ENCODE measurements around the gene USP49.
"Not testable (repeated sequence)": the region's sequence is repeated elsewhere in the genome, so short reads cannot be mapped to it uniquely, and the experiment has no call there.

Gene USP49

DNA sequence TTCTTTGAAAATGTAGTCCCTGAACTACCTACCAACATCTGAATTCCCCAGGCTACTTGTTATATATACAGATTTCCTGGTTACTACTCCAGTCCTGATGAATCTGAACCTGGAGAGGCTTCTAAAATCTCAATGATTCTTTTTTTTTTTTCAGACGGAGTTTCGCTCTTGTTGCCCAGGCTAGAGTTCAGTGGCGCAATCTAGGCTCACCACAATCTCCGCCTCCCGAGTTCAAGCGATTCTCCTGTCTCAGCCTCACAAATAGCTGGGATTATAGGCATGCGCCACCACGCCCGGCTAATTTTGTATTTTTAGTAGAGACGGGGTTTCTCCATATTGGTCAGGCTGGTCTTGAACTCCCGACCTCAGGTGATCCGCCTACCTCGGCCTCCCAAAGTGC is 83.2 kb downstream of the USP49 start:
- not testable (repeated sequence) for H3K4me3 ChIP-seq (ENCODE audit: low read depth, low read length); H3K27ac ChIP-seq (ENCODE audit: low read depth, low read length); H3K36me3 ChIP-seq (ENCODE audit: control insufficient read depth, insufficient read depth, low read length); H3K4me1 ChIP-seq (ENCODE audit: control insufficient read depth, insufficient read depth, low read length); H3K9ac ChIP-seq (ENCODE audit: low read depth, low read length); H3K27me3 ChIP-seq (ENCODE audit: control insufficient read depth, insufficient read depth, low read length); H3K9me3 ChIP-seq (ENCODE audit: control insufficient read depth, insufficient read depth, low read length)

DNA sequence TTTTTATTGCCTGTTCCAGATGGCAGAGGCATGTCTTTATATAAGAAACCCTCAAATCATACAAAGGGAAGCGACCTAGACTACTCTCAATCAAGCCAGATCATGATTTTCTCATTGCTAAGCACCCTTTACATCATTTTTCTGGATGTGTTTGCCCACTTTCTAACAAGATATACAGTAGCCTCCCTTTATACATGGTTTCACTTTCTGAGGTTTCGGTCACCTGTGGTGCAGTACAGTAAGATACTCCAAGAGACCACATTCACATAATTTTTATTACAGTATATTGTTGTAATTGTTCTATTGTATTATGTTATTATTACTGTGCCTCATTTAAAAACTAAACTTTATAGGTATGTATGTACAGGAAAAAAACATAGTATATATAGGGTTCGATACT is 84.1 kb downstream of the USP49 start:
- no peaks in the 10 kb centered on the region for H3K4me1 ChIP-seq (ENCODE audit: control insufficient read depth, insufficient read depth, low read length)
- H3K9ac ChIP-seq (ENCODE audit: low read depth, low read length) = no peak overlapping the region
- H3K4me3 ChIP-seq (ENCODE audit: low read depth, low read length) = no peak overlapping the region
- H3K36me3 ChIP-seq (ENCODE audit: control insufficient read depth, insufficient read depth, low read length) = peaks cover 5% of the 10 kb centered on the region; the same call in 1 of the 2 replicates
- no peaks in the 10 kb centered on the region for H3K27me3 ChIP-seq (ENCODE audit: control insufficient read depth, insufficient read depth, low read length)
- no peak overlapping the region for H3K27ac ChIP-seq (ENCODE audit: low read depth, low read length)
- no peaks in the 10 kb centered on the region for H3K9me3 ChIP-seq (ENCODE audit: control insufficient read depth, insufficient read depth, low read length)

- H3K4me3 ChIP-seq (ENCODE audit: low read depth, low read length) = no peak overlapping the region
- no peaks in the 10 kb centered on the region for H3K27me3 ChIP-seq (ENCODE audit: control insufficient read depth, insufficient read depth, low read length)
- H3K4me1 ChIP-seq (ENCODE audit: control insufficient read depth, insufficient read depth, low read length) = no peaks in the 10 kb centered on the region
- H3K9me3 ChIP-seq (ENCODE audit: control insufficient read depth, insufficient read depth, low read length) = no peaks in the 10 kb centered on the region
- peaks cover 19% of the 10 kb centered on the region for H3K36me3 ChIP-seq (ENCODE audit: control insufficient read depth, insufficient read depth, low read length)
- H3K27ac ChIP-seq (ENCODE audit: low read depth, low read length) = no peak overlapping the region
- H3K9ac ChIP-seq (ENCODE audit: low read depth, low read length) = no peak overlapping the region
These were observed 89.1 kb downstream of the USP49 start for GRCh38 chr6:41805830-41806774.

DNA sequence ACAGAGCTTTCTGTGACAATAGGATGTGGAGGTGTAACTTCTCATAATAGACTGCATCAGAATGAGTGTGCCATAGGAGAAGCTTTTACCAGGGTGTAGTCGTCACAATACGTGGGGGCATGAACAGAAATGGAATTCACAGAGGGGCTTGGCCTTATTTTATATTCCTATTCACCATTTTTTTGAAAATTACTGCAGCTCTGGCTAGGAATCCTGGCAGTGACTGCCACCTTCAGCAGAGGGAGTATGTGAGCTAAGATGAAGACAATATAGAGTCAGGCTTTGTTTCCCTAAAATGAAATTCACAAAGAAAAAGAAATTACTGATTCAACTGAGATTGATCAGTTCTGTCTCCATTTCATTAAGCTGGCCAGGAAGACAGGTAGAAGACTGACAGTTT is 93.8 kb downstream of the USP49 start:
- no peaks in the 10 kb centered on the region for H3K4me1 ChIP-seq (ENCODE audit: control insufficient read depth, insufficient read depth, low read length)
- no peak overlapping the region for H3K9ac ChIP-seq (ENCODE audit: low read depth, low read length)
- peaks cover 41% of the 10 kb centered on the region for H3K36me3 ChIP-seq (ENCODE audit: control insufficient read depth, insufficient read depth, low read length)
- no peak overlapping the region for H3K4me3 ChIP-seq (ENCODE audit: low read depth, low read length)
- H3K9me3 ChIP-seq (ENCODE audit: control insufficient read depth, insufficient read depth, low read length) = no peaks in the 10 kb centered on the region
- H3K27me3 ChIP-seq (ENCODE audit: control insufficient read depth, insufficient read depth, low read length) = no peaks in the 10 kb centered on the region
- no peak overlapping the region for H3K27ac ChIP-seq (ENCODE audit: low read depth, low read length)

DNA sequence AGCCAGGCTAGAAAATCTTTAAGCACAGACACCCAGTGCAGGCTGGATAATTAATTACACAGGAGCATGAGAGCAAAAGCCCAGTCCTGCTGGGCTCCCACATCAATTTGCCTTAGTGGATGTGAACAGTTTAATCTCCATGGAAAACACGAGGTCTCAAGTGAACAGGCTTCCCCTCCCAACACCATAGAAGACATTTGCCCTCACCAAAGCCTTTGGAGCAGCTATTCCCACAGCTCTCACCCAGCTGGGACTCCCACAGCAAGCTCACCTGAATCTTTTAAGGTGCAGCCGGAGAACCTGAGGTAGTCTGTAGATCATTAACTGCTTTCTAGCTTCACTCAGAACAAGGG is 95.6 kb downstream of the USP49 start:
- Histone ChIP-seq H3K9ac (ENCODE audit: low read depth, low read length) (no peak overlapping the region), H3K4me3 (ENCODE audit: low read depth, low read length) (no peak overlapping the region), H3K4me1 (ENCODE audit: control insufficient read depth, insufficient read depth, low read length) (no peaks in the 10 kb centered on the region), H3K36me3 (ENCODE audit: control insufficient read depth, insufficient read depth, low read length) (peaks cover 45% of the 10 kb centered on the region), H3K9me3 (ENCODE audit: control insufficient read depth, insufficient read depth, low read length) (no peaks in the 10 kb centered on the region), H3K27me3 (ENCODE audit: control insufficient read depth, insufficient read depth, low read length) (no peaks in the 10 kb centered on the region), H3K27ac (ENCODE audit: low read depth, low read length) (no peak overlapping the region)

GRCh38 chr6:41798901-41799558 is 96.1 kb downstream of the USP49 start:
- Histone ChIP-seq H3K9ac (ENCODE audit: low read depth, low read length) (no peak overlapping the region), H3K9me3 (ENCODE audit: control insufficient read depth, insufficient read depth, low read length) (no peaks in the 10 kb centered on the region), H3K4me1 (ENCODE audit: control insufficient read depth, insufficient read depth, low read length) (no peaks in the 10 kb centered on the region), H3K36me3 (ENCODE audit: control insufficient read depth, insufficient read depth, low read length) (peaks cover 49% of the 10 kb centered on the region), H3K4me3 (ENCODE audit: low read depth, low read length) (no peak overlapping the region), H3K27ac (ENCODE audit: low read depth, low read length) (no peak overlapping the region), H3K27me3 (ENCODE audit: control insufficient read depth, insufficient read depth, low read length) (no peaks in the 10 kb centered on the region)

DNA sequence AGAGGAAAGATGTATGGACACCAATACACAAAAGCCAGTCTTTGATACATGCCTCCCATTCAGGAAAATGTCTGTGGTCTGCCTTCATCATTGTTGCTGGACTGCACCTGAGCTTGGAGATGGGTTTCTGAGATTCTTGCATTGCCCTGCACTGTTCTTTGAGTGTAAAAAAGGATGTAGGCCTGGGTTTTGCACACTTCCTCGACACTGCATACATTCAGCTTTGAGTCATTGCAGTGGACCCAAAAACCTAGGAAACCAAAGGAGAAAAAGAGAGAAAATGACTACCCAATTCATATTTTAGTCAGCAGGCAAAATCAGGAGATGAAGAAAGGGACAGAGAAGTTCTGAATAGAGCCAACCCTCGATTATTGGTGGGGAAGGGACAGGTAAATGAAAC is 98.7 kb downstream of the USP49 start:
- Histone ChIP-seq H3K27ac (ENCODE audit: low read depth, low read length) (no peak overlapping the region), H3K9me3 (ENCODE audit: control insufficient read depth, insufficient read depth, low read length) (no peaks in the 10 kb centered on the region), H3K36me3 (ENCODE audit: control insufficient read depth, insufficient read depth, low read length) (peaks cover 61% of the 10 kb centered on the region), H3K4me1 (ENCODE audit: control insufficient read depth, insufficient read depth, low read length) (no peaks in the 10 kb centered on the region), H3K9ac (ENCODE audit: low read depth, low read length) (no peak overlapping the region), H3K4me3 (ENCODE audit: low read depth, low read length) (no peak overlapping the region), H3K27me3 (ENCODE audit: control insufficient read depth, insufficient read depth, low read length) (no peaks in the 10 kb centered on the region)

- peaks cover 62% of the 10 kb centered on the region for H3K36me3 ChIP-seq (ENCODE audit: control insufficient read depth, insufficient read depth, low read length)
These were observed 103.2 kb downstream of the USP49 start for GRCh38 chr6:41791984-41792383.

GRCh38 chr6:41791305-41791704 is 103.9 kb downstream of the USP49 start:
- H3K27ac ChIP-seq (ENCODE audit: low read depth, low read length) = no peak overlapping the region
- no peak overlapping the region for H3K4me3 ChIP-seq (ENCODE audit: low read depth, low read length)
- no peak overlapping the region for H3K9ac ChIP-seq (ENCODE audit: low read depth, low read length)
- H3K36me3 ChIP-seq (ENCODE audit: control insufficient read depth, insufficient read depth, low read length) = peaks cover 58% of the 10 kb centered on the region
- no peaks in the 10 kb centered on the region for H3K4me1 ChIP-seq (ENCODE audit: control insufficient read depth, insufficient read depth, low read length)
- H3K27me3 ChIP-seq (ENCODE audit: control insufficient read depth, insufficient read depth, low read length) = no peaks in the 10 kb centered on the region
- H3K9me3 ChIP-seq (ENCODE audit: control insufficient read depth, insufficient read depth, low read length) = no peaks in the 10 kb centered on the region; the same call in 1 of the 2 replicates

More at GRCh38 chr6:41791984-41792383, 103.2 kb downstream of the USP49 start:
- no peak overlapping the region for H3K4me3 ChIP-seq (ENCODE audit: low read depth, low read length)
- H3K27ac ChIP-seq (ENCODE audit: low read depth, low read length) = no peak overlapping the region
- H3K4me1 ChIP-seq (ENCODE audit: control insufficient read depth, insufficient read depth, low read length) = no peaks in the 10 kb centered on the region
- no peaks in the 10 kb centered on the region; the same call in 1 of the 2 replicates for H3K9me3 ChIP-seq (ENCODE audit: control insufficient read depth, insufficient read depth, low read length)
- H3K27me3 ChIP-seq (ENCODE audit: control insufficient read depth, insufficient read depth, low read length) = no peaks in the 10 kb centered on the region
- H3K9ac ChIP-seq (ENCODE audit: low read depth, low read length) = no peak overlapping the region

- peaks cover 47% of the 10 kb centered on the region for H3K36me3 ChIP-seq (ENCODE audit: control insufficient read depth, insufficient read depth, low read length)
- H3K9me3 ChIP-seq (ENCODE audit: control insufficient read depth, insufficient read depth, low read length) = no peaks in the 10 kb centered on the region; the same call in 1 of the 2 replicates
- no peak overlapping the region for H3K4me3 ChIP-seq (ENCODE audit: low read depth, low read length)
- H3K27me3 ChIP-seq (ENCODE audit: control insufficient read depth, insufficient read depth, low read length) = peaks cover 12% of the 10 kb centered on the region
- 0 out of 2 replicates have a peak, but pooled peaks cover 2% of the 10 kb centered on the region for H3K4me1 ChIP-seq (ENCODE audit: control insufficient read depth, insufficient read depth, low read length)
- H3K27ac ChIP-seq (ENCODE audit: low read depth, low read length) = no peak overlapping the region
- H3K9ac ChIP-seq (ENCODE audit: low read depth, low read length) = no peak overlapping the region
These were observed 105.1 kb downstream of the USP49 start for GRCh38 chr6:41790045-41790444.

DNA sequence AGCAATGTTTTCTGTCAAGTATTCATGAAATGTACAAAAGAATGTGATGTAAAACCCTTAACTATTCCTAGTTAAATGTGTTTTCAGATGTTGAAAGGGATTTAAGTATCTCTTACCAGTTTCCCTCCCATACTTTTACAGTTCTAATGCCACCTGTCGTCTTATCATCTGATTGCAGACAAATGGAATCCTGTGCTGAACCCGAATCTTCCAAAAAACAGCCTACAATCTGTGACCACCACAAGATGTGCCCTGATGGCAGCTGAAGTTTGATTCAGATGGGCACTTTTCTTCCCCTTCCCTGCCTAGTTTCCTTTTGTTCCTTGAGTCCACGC is 105.8 kb downstream of the USP49 start:
- Histone ChIP-seq H3K4me1 (ENCODE audit: control insufficient read depth, insufficient read depth, low read length) (0 out of 2 replicates have a peak, but pooled peaks cover 6% of the 10 kb centered on the region), H3K4me3 (ENCODE audit: low read depth, low read length) (no peak overlapping the region), H3K9ac (ENCODE audit: low read depth, low read length) (no peak overlapping the region)

More for the DNA sequence above, 105.8 kb downstream of the USP49 start:
- no peaks in the 10 kb centered on the region; the same call in 1 of the 2 replicates for H3K9me3 ChIP-seq (ENCODE audit: control insufficient read depth, insufficient read depth, low read length)
- no peak overlapping the region for H3K27ac ChIP-seq (ENCODE audit: low read depth, low read length)
- H3K36me3 ChIP-seq (ENCODE audit: control insufficient read depth, insufficient read depth, low read length) = peaks cover 41% of the 10 kb centered on the region
- H3K27me3 ChIP-seq (ENCODE audit: control insufficient read depth, insufficient read depth, low read length) = peaks cover 19% of the 10 kb centered on the region
